Sigmoid colon (tissue), 4 donors: ENCODE results near the gene GSTCD.
"Not testable (repeated sequence)": the region's sequence is repeated elsewhere in the genome, so short reads cannot be mapped to it uniquely, and the experiment has no call there.

Experiments
- CTCF ChIP-seq, 4 experiments: fragments of 450-650 bp in 3 of 4; fragments of 200-600 bp in 1 of 4; IDR thresholded peaks; one replicate each; pipeline ENCODE4 v1.5.1; 2016 to 2019; ENCODE audit warnings: antibody characterized with exemption in 4 of 4, mild to moderate bottlenecking in 3 of 4, moderate library complexity in 2 of 4
- EP300 ChIP-seq, 4 donors: sonication (generic); formaldehyde crosslinking; IDR thresholded peaks; one replicate each; pipeline ENCODE4 v1.6.1; 2017; ENCODE audit warnings: antibody characterized with exemption in 4 of 4
- POLR2A ChIP-seq, 2 donors: fragments of 450-650 bp; IDR thresholded peaks; one replicate each; pipeline ENCODE4 v1.6.1; 2016; ENCODE audit warnings: antibody characterized with exemption in 2 of 2, mild to moderate bottlenecking in 2 of 2, moderate library complexity in 2 of 2
- POLR2AphosphoS5 ChIP-seq, 4 donors: sonication (generic); formaldehyde crosslinking; IDR thresholded peaks; one replicate each; pipeline ENCODE4 v1.6.1; 2017; ENCODE audit warnings: antibody characterized with exemption in 4 of 4

- TF ChIP-seq POLR2AphosphoS5, CTCF, EP300, POLR2A (IDR thresholded peaks at IDR 0.05): not testable (repeated sequence)
Observed at GRCh38 chr4:105852230-105852629, 143.6 kb downstream of the GSTCD start.
